H1 (cell line): ENCODE measurements around the gene MICALL2. TPM values are rescaled to one million over a fixed set of nuclear protein-coding genes. Genes with fewer than 3 reads are reported as not detected.

Experiments
- CTCF ChIA-PET: fragments of 300-600 bp; sonication (Branson Sonifier 250); formaldehyde crosslinking; loops from one replicate; lab custom pipeline; 2021; ENCODE audit not compliant: partially characterized antibody; lab: Charles Lee
- POLR2A ChIA-PET: fragments of 300-600 bp; sonication (Branson Sonifier 250); formaldehyde crosslinking; loops from one replicate; lab custom pipeline; 2021; ENCODE audit warnings: inconsistent platforms; ENCODE audit not compliant: partially characterized antibody; lab: Charles Lee
- DNase-seq, 2 experiments: peaks; one replicate each; pipeline versions ENCODE4 v3.0.0 to v3.0.0-alpha.2; 2010 to 2022; ENCODE audit warnings: low spot score in 2 of 2, low read depth in 1 of 2, mixed read lengths in 1 of 2
- FAIRE-seq: peaks from 2 replicates; lab custom pipeline; 2011; peaks lifted over from hg19 to GRCh38; lab: Jason Lieb, UNC
- H2AFZ ChIP-seq: 2 replicates; pipeline ENCODE4 v1.8.1; 2012; ENCODE audit warnings: low read length, inconsistent platforms
- H2AK5ac ChIP-seq: 2 replicates; pipeline ENCODE4 v1.6.1; 2013; ENCODE audit warnings: low read depth, low read length
- H2BK120ac ChIP-seq: replicated peaks from 2 replicates; pipeline ENCODE3; 2013; ENCODE audit warnings: low read depth, low read length, inconsistent platforms
- H2BK12ac ChIP-seq: 2 replicates; pipeline ENCODE4 v1.6.1; 2013; ENCODE audit warnings: low read depth, low read length
- H2BK15ac ChIP-seq: 2 replicates; pipeline ENCODE4 v1.6.1; 2013; ENCODE audit warnings: low read length
- H2BK20ac ChIP-seq: 2 replicates; pipeline ENCODE4 v1.6.1; 2013; ENCODE audit warnings: low read length
- H2BK5ac ChIP-seq: 2 replicates; pipeline ENCODE4 v1.6.1; 2013; ENCODE audit warnings: low read depth, low read length
- H3K14ac ChIP-seq: 2 replicates; pipeline ENCODE4 v1.6.1; 2013; ENCODE audit warnings: inconsistent platforms; ENCODE audit not compliant: insufficient read length
- H3K18ac ChIP-seq: 2 replicates; pipeline ENCODE4 v1.6.1; 2013; ENCODE audit warnings: low read length; ENCODE audit errors: extremely low read depth
- H3K23ac ChIP-seq: 2 replicates; pipeline ENCODE4 v1.6.1; 2013; ENCODE audit warnings: inconsistent platforms; ENCODE audit not compliant: insufficient read length
- H3K23me2 ChIP-seq: 2 replicates; pipeline ENCODE4 v1.6.1; 2013; ENCODE audit warnings: low read depth, low read length
- H3K27ac ChIP-seq: 2 replicates; pipeline ENCODE4 v1.6.1; 2011; ENCODE audit warnings: low read depth, low read length, inconsistent platforms
- H3K27me3 ChIP-seq, 4 experiments: replicated peaks in 1 of 4; 1 replicate in 1 of 4; 2 replicates in 3 of 4; pipeline versions ENCODE4 v1.6.1 to v1.8.1; 2011 to 2013; ENCODE audit warnings: low read length in 3 of 4, mild to moderate bottlenecking in 3 of 4, inconsistent platforms in 2 of 4, mixed read lengths in 2 of 4, moderate library complexity in 1 of 4; ENCODE audit not compliant: control insufficient read depth in 3 of 4, insufficient read depth in 3 of 4; ENCODE audit errors: extremely low read depth in 1 of 4
- H3K36me3 ChIP-seq, 4 experiments: 2 replicates each; pipeline versions ENCODE4 v1.6.1 to v1.8.1; 2011 to 2013; ENCODE audit warnings: mild to moderate bottlenecking in 4 of 4, low read length in 3 of 4, moderate library complexity in 2 of 4, control low read depth in 1 of 4, inconsistent platforms in 1 of 4; ENCODE audit not compliant: insufficient read depth in 4 of 4, control insufficient read depth in 2 of 4
- H3K4ac ChIP-seq: replicated peaks from 2 replicates; pipeline ENCODE3; 2013; ENCODE audit warnings: low read length, low read depth, mixed read lengths, inconsistent platforms; ENCODE audit not compliant: insufficient read length
- H3K4me1 ChIP-seq, 4 experiments: replicated peaks in 1 of 4; 1 replicate in 1 of 4; 2 replicates in 3 of 4; pipeline versions ENCODE4 v1.6.1 to v1.8.1; 2011 to 2013; ENCODE audit warnings: low read length in 3 of 4, inconsistent platforms in 2 of 4, mixed read lengths in 1 of 4; ENCODE audit not compliant: insufficient read depth in 4 of 4, control insufficient read depth in 3 of 4
- H3K4me2 ChIP-seq, 2 experiments: 2 replicates each; pipeline versions ENCODE4 v1.6.1 to v1.8.1; 2011 to 2013; ENCODE audit warnings: low read depth in 2 of 2, low read length in 2 of 2, control low read depth in 1 of 2, inconsistent platforms in 1 of 2, mild to moderate bottlenecking in 1 of 2; ENCODE audit not compliant: insufficient read depth in 1 of 2
- H3K4me3 ChIP-seq, 4 experiments: fragments of 200-600, 300-600 bp in 1 of 4; sonication (generic), shearing (Covaris generic), sonication (Bioruptor Twin) in 1 of 4; 2 replicates each; pipeline versions ENCODE4 v1.5.1 to v1.8.1; 2011 to 2016; ENCODE audit warnings: low read length in 4 of 4, low read depth in 3 of 4, control low read depth in 2 of 4, inconsistent platforms in 2 of 4, mild to moderate bottlenecking in 2 of 4, mixed read lengths in 1 of 4, moderate library complexity in 1 of 4; ENCODE audit not compliant: insufficient read depth in 2 of 4; ENCODE audit errors: extremely low read depth in 1 of 4
- H3K56ac ChIP-seq: replicated peaks from 2 replicates; pipeline ENCODE3; 2013; ENCODE audit warnings: low read depth, mild to moderate bottlenecking, mixed read lengths, low read length, inconsistent platforms; ENCODE audit not compliant: insufficient read length
- H3K79me1 ChIP-seq: 2 replicates; pipeline ENCODE4 v1.6.1; 2013; ENCODE audit warnings: low read depth, low read length, control low read depth
- H3K79me2 ChIP-seq, 2 experiments: 2 replicates each; pipeline versions ENCODE4 v1.6.1 to v1.8.1; 2012 to 2013; ENCODE audit warnings: low read length in 2 of 2, mild to moderate bottlenecking in 2 of 2, inconsistent platforms in 1 of 2; ENCODE audit not compliant: insufficient read depth in 2 of 2, control insufficient read depth in 1 of 2
- H3K9ac ChIP-seq, 4 experiments: replicated peaks in 1 of 4; 1 replicate in 1 of 4; 2 replicates in 3 of 4; pipeline versions ENCODE4 v1.6.1 to v1.8.1; 2011 to 2013; ENCODE audit warnings: low read depth in 3 of 4, low read length in 3 of 4, control low read depth in 2 of 4, mild to moderate bottlenecking in 2 of 4, moderate library complexity in 2 of 4, inconsistent platforms in 1 of 4; ENCODE audit errors: extremely low read depth in 1 of 4
- H3K9me3 ChIP-seq, 2 experiments: 2 replicates each; pipeline versions ENCODE4 v1.6.1 to v1.8.1; 2012 to 2013; ENCODE audit warnings: mild to moderate bottlenecking in 2 of 2, moderate library complexity in 2 of 2, control low read depth in 1 of 2, inconsistent platforms in 1 of 2, low read depth in 1 of 2, low read length in 1 of 2, mixed read lengths in 1 of 2; ENCODE audit not compliant: insufficient read depth in 2 of 2
- H4K20me1 ChIP-seq, 2 experiments: replicated peaks in 1 of 2; 2 replicates each; pipeline versions ENCODE3 to v1.8.1; 2011 to 2013; ENCODE audit warnings: inconsistent platforms in 2 of 2, low read length in 2 of 2, mild to moderate bottlenecking in 1 of 2; ENCODE audit not compliant: insufficient read depth in 2 of 2, control insufficient read depth in 1 of 2
- H4K5ac ChIP-seq: 2 replicates; pipeline ENCODE4 v1.6.1; 2013; ENCODE audit warnings: low read length, low read depth, mixed read lengths, inconsistent platforms; ENCODE audit not compliant: insufficient read length
- H4K8ac ChIP-seq: 2 replicates; pipeline ENCODE4 v1.8.0; 2013; ENCODE audit warnings: mild to moderate bottlenecking, moderate library complexity, low read length, inconsistent platforms; ENCODE audit not compliant: insufficient read depth; ENCODE audit errors: extremely low read depth
- H4K91ac ChIP-seq: replicated peaks from 2 replicates; pipeline ENCODE3; 2013; ENCODE audit warnings: low read length, mixed read lengths, inconsistent platforms; ENCODE audit not compliant: insufficient read length
- BACH1 ChIP-seq: IDR thresholded peaks from 2 replicates; pipeline ENCODE4 v1.6.1; 2012; ENCODE audit warnings: low read length, improper control_type of control experiment
- KDM1A ChIP-seq: fragments of 200-600, 300-600 bp; sonication (generic); IDR thresholded peaks from 2 replicates; pipeline ENCODE4 v1.7.1; 2016; ENCODE audit warnings: mild to moderate bottlenecking, low read length, borderline replicate concordance
- SP4 ChIP-seq: IDR thresholded peaks from 2 replicates; pipeline ENCODE4 v1.6.1; 2012; ENCODE audit warnings: low read length, inconsistent platforms
- TCF12 ChIP-seq: IDR thresholded peaks from 2 replicates; pipeline ENCODE4 v1.6.1; 2011; ENCODE audit warnings: low read depth, mild to moderate bottlenecking, low read length
- WGBS, 2 experiments: shearing (Covaris generic) in 1 of 2; methylation state at CpG; one replicate each; pipeline versions ENCODE4 v1.1.6 to v1.1.7; 2013 to 2015; ENCODE audit warnings: low lambda C conversion rate in 2 of 2, mixed read lengths in 2 of 2, inconsistent platforms in 1 of 2, low coverage in 1 of 2, missing lambda C conversion rate in 1 of 2; ENCODE audit not compliant: insufficient replicate concordance in 2 of 2, insufficient coverage in 1 of 2, insufficient read length in 1 of 2; ENCODE audit errors: extremely low coverage in 1 of 2, missing lambda C conversion rate in 1 of 2; 5-methylcytosine and 5-hydroxymethylcytosine counted together
- polyA plus RNA-seq, 7 experiments: library from polyadenylated mRNA; depleted of rRNA in 3 of 7; stranded (reverse) in 5 of 7; unstranded in 2 of 7; fragments of >200 nt in 5 of 7; fragments of 200-250 nt in 2 of 7; gene quantifications; 1 replicate in 5 of 7; 2 replicates in 1 of 7; 4 replicates in 1 of 7; pipeline versions ENCODE4 v1.2.1 to v1.2.3, GENCODE V29; 2011 to 2013; ENCODE audit warnings: missing spikeins in 2 of 7, mixed read lengths in 2 of 7
- total RNA-seq: library from RNA; stranded (reverse); fragmentation: NEBNext Ultra II Directional; extraction: Animal tissue kit (Norgen Biotek cat#: 25700); gene quantifications from 2 replicates; pipeline ENCODE4 v1.2.1, GENCODE V29; 2021

MICALL2 gene
- total and polyA plus RNA-seq, 2 of the 8 experiments (the other 6 are each of a cell fraction or from before 2014, with no cell fraction given): 5.3 to 8.5 TPM

- Histone ChIP-seq H3K4me2 (no peak overlapping the region), H4K5ac (no peak overlapping the region), H4K8ac (no peak overlapping the region), H3K27me3 (no peaks in the 10 kb centered on the region), H3K4ac (no peak overlapping the region), H2AK5ac (no peak overlapping the region), H4K91ac (peak overlapping the region; percentile 27), H3K9me3 (no peaks in the 10 kb centered on the region), H3K14ac (no peak overlapping the region), H3K79me2 (no peaks in the 10 kb centered on the region), H3K56ac (no peak overlapping the region), H2BK15ac (no peak overlapping the region), H3K4me1 (peaks cover 0 to 6% (median 2%) of the 10 kb centered on the region in 4 experiments; a peak in 5 of 7 replicates), H2BK5ac (no peak overlapping the region), H3K27ac (no peak overlapping the region), H3K23me2 (peaks cover under 1% of the 10 kb centered on the region; the same call in 1 of the 2 replicates), H3K79me1 (no peaks in the 10 kb centered on the region), H3K9ac (no peak overlapping the region; a peak in 1 of 7 replicates), H3K36me3 (no peaks in the 10 kb centered on the region), H2BK20ac (no peak overlapping the region), H3K4me3 (no peak overlapping the region), H3K18ac (no peak overlapping the region), H4K20me1 (peaks cover 0 to under 1% of the 10 kb centered on the region in 2 experiments), H2AFZ (no peak overlapping the region), H3K23ac (no peak overlapping the region), H2BK120ac (no peak overlapping the region), H2BK12ac (no peak overlapping the region)
- 90% methylated on average over 41 of the region's 41 CpGs; no CpG with 5 or more reads in 1 of the 2 experiments for WGBS, 2 experiments
- TF ChIP-seq BACH1 (no peak), KDM1A (no peak), TCF12 (no peak), SP4 (no peak)
- CTCF ChIA-PET: interaction anchor here (1.1 to 2.0 kb wide), 5 partner anchors 8 to 238 kb away, joined by 3 to 15 read pairs (median 3); no protein-coding TSS in a partner anchor
- POLR2A ChIA-PET: no interaction called here
- FAIRE-seq (no peak), DNase-seq (no peak)
Observed at GRCh38 chr7:1421020-1421790, 38.1 kb downstream of the MICALL2 start.
